Measurements from ENCODE around the gene STMP1.
"Not testable (repeated sequence)": the region's sequence is repeated elsewhere in the genome, so short reads cannot be mapped to it uniquely, and the experiment has no call there.

Gene STMP1

DNA sequence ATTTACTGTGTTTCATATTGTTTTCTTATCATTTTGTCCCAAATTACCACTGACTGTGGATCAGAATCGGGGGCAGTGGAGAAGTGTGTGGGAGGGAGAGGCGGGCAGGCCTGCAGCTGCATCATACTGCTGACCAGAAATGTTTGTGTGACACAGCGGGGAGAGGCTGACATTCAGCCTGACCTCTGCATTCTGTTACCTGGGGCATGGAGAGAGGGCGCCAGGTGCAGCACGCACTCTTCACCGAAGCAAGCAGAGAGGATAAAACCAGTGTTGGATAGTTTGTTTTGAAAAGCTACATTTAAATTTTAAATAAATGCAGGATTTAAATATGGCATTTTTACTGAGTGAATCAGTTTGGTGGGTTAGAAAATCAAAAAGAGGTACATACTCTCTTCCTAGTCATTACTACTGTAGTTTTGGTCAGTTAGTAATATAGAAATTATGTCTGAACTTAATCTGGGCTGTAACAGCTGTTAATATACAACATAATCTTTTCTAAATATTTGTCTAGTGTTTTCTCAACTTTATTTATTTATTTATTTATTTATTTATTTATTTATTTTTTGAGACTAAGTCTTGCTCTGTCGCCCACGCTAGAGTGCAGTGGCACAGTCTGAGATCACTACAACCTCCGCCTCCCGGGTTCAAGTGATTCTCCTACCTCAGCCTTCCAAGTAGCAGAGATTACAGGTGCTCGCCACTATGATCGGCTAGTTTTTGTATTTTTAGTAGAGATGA lies 8.8 kb upstream of the STMP1 start:
- DNase-seq (no peak), ATAC-seq (no peak)
- Mint-ChIP-seq H3K9me3 (no peaks in the 10 kb centered on the region), H3K4me3 (no peak overlapping the region), H3K4me1 (no peaks in the 10 kb centered on the region), H3K27ac (no peak overlapping the region), H3K27me3 (no peaks in the 10 kb centered on the region)

DNA sequence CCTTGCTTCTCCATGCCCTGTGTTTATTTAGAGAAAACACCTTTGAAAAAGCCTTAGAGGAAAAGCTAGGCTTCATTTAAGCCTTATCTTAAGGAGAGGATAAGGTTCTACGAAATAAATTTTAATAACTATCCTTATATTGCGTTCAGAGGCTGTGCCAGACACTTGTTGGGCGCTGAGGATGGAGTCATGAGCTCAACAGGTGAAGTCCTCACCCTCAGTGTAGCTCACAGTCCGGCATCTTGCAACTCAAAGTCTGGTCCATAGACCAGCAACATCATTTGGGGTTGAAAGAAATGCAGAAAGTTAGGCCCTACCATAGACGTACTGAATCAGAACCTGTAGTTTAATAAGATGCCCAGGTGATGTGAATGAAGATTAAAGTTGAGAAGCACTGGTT lies 3.8 kb upstream of the STMP1 start:
- Mint-ChIP-seq H3K4me3 (no peak overlapping the region), H3K27me3 (no peaks in the 10 kb centered on the region), H3K4me1 (peaks cover 11% of the 10 kb centered on the region), H3K9me3 (no peaks in the 10 kb centered on the region), H3K27ac (no peak overlapping the region)
- ATAC-seq, result no peak
- DNase-seq, result no peak

DNA sequence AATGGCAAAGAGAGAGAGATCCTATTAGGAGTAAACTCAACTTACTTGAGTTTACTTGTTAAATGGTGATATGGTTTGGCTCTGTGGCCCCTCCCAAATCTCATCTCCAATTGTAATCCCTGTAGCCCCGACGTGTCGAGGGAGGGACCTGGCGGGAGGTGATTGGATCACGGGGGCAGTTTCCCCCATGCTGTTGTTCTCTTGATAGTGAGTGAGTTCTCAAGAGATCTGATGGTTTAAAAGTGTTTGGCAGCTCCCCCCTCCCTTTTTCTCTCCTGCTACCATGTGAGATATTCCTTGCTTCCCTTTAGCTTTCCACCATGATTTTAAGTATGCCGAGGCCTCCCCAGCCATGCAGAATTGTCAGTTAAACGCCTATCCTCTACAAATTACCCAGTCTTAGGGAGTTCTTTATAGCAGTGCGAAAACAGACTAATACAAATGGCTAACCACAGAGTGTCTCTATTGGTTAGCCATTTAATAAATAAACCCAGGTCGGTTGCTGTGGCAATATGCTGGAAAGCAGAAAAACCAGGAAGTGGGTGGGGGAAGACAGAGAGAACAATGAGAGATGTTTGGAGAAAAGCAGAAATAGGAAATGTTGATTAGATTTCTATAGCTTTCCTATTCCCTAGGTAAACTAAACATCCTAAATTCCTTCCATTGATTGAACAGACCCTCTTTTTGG lies 3.0 kb upstream of the STMP1 start:
- DNase-seq, result no peak
- Mint-ChIP-seq H3K4me1 (peaks cover 17% of the 10 kb centered on the region), H3K9me3 (no peaks in the 10 kb centered on the region), H3K27ac (no peak overlapping the region), H3K4me3 (no peak overlapping the region), H3K27me3 (no peaks in the 10 kb centered on the region)
- no peak for ATAC-seq

DNA sequence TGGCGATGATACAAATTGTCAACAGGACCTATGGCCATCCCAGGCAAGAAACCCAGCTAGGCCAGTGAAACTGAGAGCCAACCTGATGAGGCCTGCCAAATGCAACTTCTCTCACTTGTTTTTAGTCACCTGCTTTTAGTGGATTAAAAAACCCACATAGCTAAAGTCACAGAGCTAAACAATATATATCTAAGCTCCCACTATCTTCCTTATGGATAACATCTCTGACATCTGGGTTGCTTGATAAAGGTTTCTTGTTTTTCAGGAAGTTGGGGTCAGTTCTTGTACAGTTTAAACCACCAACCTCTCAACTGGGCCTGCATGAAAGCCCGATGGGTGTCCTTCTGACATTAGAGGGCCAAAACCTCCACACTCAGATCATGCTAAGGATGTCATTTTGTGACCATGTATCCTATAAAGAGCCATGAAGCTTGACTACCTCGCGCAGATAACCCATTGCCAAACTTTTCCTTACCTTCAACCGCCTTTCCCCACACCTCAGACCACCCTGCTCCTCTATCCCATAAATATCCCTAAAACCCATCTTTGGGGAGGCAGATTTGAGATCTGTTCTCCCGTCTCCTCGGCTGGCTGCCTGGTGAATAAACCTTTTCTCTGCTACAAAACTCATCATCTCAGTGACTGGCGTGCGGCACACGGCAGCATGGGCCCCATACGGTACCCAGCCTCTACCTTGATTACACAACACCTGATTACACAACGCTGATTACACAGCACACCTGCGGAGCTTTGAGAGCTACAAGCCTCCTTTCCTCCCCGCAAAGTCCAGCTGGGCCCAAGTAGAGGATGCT lies 797 bp upstream of the STMP1 start:
- Mint-ChIP-seq H3K27ac (peak overlapping the region; percentile 98), H3K4me1 (peaks cover 36% of the 10 kb centered on the region), H3K27me3 (no peaks in the 10 kb centered on the region), H3K9me3 (no peaks in the 10 kb centered on the region), H3K4me3 (peak overlapping the region; percentile 87 to 95)
- peak; percentile 29 for ATAC-seq
- no peak for DNase-seq

DNA sequence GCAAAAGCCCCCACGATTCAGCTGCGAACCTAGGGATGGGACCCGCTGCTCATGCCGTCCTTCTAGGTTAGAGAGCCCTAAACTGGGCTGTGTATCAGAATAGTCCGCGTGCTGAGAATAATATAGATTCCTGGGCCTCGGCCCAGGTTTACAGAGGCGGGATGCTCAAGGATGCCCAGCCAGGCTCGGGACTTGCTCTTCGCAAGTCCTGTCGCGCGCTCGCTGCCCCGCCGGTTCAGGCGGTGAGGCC lies 266 bp upstream of the STMP1 start:
- ATAC-seq (no peak), DNase-seq (no peak)
- Mint-ChIP-seq H3K27ac (peak overlapping the region; percentile 98), H3K4me1 (peaks cover 41% of the 10 kb centered on the region), H3K27me3 (no peaks in the 10 kb centered on the region), H3K9me3 (no peaks in the 10 kb centered on the region), H3K4me3 (peak overlapping the region; percentile 87 to 95)

DNA sequence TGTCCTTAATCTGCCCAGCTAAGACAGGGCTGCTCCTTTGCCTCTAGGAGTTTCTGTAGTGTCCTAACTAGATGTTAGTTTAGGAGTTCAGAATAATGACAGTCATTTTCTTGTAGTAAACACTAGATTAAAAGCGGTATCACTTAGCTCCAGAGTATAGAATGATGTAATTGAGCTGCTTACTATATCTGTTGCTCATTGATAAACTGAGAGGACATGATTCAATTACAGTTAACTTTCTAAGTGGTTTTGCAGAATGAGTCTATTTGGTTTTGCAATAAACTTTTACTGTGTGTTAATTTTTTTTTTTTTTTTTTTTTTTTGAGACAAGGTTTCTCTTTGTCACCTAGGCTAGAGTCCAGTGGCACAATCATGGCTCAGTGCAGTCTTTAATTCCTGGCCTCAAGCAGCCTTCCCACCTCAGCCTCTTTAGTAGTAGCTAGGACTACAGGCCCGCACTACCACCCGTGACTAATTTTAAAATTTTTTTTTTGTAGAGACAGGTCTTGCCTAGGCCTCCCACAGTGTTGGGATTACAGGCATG lies 1.8 kb downstream of the STMP1 start:
- peak overlapping the region; percentile 87 to 95 for H3K4me3 Mint-ChIP-seq
- no peaks in the 10 kb centered on the region for H3K27me3 Mint-ChIP-seq
- H3K27ac Mint-ChIP-seq, result peak overlapping the region; percentile 77 to 97
- peaks cover 49% of the 10 kb centered on the region for H3K4me1 Mint-ChIP-seq
- ATAC-seq (peak; percentile 61), DNase-seq (no peak)
- H3K9me3 Mint-ChIP-seq, result peaks cover 0 to 5% of the 10 kb centered on the region in 2 donors

DNA sequence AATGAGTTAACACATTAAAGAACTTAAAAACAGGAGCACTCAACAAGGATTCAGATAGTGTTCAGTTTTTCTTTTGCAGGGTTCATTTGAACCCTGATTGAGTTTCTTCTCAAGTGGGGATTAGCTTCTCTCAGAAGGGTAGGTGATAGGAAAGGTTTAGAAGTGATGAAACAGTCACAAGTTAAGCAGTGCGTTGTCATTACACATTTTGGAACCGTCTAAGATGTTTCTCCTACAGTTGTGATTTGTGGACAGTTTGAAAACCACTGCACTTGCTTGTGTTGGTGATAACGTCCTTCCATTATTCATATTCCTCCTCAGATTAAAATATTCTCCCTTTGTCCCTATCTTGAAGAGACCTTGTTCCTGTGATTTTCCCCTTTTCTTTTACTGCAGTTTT lies 2.7 kb downstream of the STMP1 start:
- Mint-ChIP-seq H3K4me3 (peak overlapping the region in 1 of 2 donors; percentile 56), H3K27me3 (no peaks in the 10 kb centered on the region), H3K9me3 (peaks cover 0 to 5% of the 10 kb centered on the region in 2 donors), H3K27ac (peak overlapping the region in 1 of 2 donors; percentile 46), H3K4me1 (peaks cover 49% of the 10 kb centered on the region)
- no peak for ATAC-seq
- no peak for DNase-seq

DNA sequence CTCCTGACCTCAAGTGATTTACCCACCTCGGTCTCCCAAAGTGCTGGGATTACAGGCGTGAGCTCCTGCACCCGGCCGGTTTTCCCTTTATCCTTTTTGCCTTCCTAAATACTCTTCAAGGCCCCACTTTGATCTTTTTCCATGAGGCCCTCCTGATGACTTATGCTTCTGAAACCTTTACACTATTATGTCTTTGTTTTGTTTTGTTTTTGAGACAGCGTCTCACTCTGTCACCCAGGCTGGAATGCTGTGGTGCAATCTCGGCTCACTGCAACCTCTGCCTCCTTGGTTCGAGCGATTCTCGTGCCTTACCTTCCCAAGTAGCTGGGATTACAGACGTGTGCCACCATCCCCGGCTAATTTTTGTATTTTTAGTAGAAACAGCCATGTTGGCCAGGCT lies 3.8 kb downstream of the STMP1 start:
- DNase-seq (no peak), ATAC-seq (no peak)
- peaks cover 0 to 5% of the 10 kb centered on the region in 2 donors for H3K9me3 Mint-ChIP-seq
- peak overlapping the region in 1 of 2 donors; percentile 29 for H3K4me3 Mint-ChIP-seq
- peak overlapping the region in 1 of 2 donors; percentile 46 for H3K27ac Mint-ChIP-seq
- peaks cover 49% of the 10 kb centered on the region for H3K4me1 Mint-ChIP-seq
- no peaks in the 10 kb centered on the region for H3K27me3 Mint-ChIP-seq

DNA sequence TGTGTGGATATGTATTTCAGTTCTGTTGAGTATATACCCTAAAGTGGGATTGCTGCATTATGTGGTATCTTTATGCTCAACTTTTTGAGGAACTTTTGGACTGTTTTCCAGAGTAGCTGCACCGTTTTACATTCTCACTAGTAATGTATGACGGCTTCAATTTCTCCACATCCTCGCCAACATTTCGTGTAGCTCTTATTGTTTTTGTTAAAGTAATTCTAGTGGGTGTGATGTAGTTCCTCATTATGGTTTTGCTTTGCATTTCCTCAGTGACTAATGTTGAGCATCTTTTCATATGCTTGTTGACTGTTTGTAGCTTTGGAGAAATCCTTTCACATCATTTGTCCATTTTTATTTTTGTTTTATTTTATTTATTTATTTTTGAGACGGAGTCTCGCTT lies 4.5 kb downstream of the STMP1 start:
- H3K4me3 Mint-ChIP-seq, result no peak overlapping the region
- ATAC-seq, result no peak
- H3K9me3 Mint-ChIP-seq, result peaks cover 0 to 5% of the 10 kb centered on the region in 2 donors

DNA sequence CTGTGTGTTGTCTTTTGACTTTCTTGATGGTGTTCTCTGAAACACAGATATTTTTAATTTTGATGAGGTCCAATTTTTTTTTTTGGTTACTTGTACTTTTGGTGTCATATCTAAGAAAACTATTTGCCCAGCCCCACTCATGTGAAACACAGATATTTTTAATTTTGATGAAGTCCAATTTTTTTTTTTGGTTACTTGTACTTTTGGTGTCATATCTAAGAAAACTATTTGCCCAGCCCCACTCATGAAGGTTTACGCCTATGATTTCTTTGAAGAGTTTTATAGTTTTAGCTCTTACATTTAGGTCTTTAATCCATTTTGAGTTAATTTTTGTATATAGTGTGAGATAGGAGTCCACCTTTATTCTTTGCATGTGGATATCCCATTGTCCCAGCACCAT lies 5.3 kb downstream of the STMP1 start:
- peaks cover 42% of the 10 kb centered on the region for H3K4me1 Mint-ChIP-seq

More for the DNA sequence above, 4.5 kb downstream of the STMP1 start:
- DNase-seq, result no peak
- Mint-ChIP-seq H3K4me1 (peaks cover 44% of the 10 kb centered on the region), H3K27me3 (no peaks in the 10 kb centered on the region), H3K27ac (peak overlapping the region in 1 of 2 donors; percentile 46)

DNA sequence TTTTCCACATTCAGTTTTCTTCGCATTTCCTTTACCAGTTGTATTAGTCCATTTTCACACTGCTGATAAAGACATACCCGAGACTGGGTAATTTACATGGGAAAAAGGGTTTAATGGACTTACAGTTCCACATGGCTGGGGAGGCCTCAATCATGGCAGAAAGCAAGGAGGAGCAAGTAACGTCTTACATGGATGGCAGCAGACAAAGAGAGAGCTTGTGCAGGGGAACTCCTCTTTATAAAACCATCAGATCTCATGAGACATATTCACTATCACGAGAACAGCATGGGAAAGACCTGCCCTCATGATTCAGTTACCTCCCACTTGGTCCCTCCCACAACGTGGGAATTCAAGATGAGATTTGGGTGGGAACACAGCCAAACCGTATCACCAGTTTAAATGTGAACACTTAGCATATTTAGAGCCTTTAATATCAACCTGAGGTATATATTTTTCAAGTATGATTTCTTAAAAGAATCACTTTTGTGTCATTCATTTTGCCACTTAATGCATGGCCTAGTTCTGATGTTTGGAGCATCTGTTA lies 6.6 kb downstream of the STMP1 start:
- H3K4me1 Mint-ChIP-seq, result peaks cover 45% of the 10 kb centered on the region
- not testable (repeated sequence) for DNase-seq, H3K9me3 Mint-ChIP-seq, H3K27ac Mint-ChIP-seq, H3K4me3 Mint-ChIP-seq, ATAC-seq, H3K27me3 Mint-ChIP-seq

More for the DNA sequence above, 5.3 kb downstream of the STMP1 start:
- ATAC-seq, H3K27me3 Mint-ChIP-seq, H3K27ac Mint-ChIP-seq, DNase-seq, H3K9me3 Mint-ChIP-seq, H3K4me3 Mint-ChIP-seq: not testable (repeated sequence)

DNA sequence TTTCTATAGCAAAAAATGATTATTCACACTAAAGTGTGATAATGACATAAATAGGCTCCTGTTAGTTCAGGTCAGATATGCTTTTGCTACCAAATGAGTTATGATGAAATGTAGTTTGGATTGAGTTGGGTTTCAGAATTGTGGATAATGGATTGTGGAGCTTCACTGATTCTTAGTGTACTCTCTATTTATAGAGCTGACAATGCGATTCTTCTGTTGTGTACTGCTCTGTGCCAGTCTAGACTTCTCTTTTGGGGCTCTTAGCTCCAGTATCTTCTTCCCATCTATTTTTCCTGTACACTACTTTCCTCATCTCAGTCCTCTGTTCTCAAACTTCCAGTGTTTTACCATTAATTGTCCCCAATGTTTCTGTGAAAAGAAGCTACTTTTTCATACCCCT lies 7.5 kb downstream of the STMP1 start:
- no peak overlapping the region for H3K27ac Mint-ChIP-seq
- peaks cover 38% of the 10 kb centered on the region for H3K4me1 Mint-ChIP-seq
- H3K4me3 Mint-ChIP-seq, result no peak overlapping the region
- H3K9me3 Mint-ChIP-seq, result peaks cover 0 to 5% of the 10 kb centered on the region in 2 donors
- ATAC-seq (no peak), DNase-seq (no peak)
- no peaks in the 10 kb centered on the region for H3K27me3 Mint-ChIP-seq

DNA sequence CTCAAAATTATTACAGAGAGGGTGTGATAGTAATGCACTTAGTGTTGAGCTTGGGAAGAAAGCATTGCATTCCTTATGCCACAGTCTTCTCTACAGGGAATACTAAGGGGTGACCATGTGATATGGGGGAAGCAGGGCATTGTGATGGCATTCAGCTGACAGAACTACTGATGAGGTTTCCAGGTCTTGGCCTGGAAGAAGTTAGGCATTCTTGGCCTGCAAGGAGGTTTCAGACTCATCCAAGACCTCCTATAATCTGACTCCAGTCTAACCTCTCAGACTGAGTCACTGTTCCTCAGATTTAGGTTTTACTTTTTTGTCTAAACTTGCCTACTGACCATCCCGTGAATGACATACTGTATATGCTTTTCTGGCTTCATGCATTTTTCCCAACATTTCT lies 7.9 kb downstream of the STMP1 start:
- Mint-ChIP-seq H3K9me3 (peaks cover 0 to 5% of the 10 kb centered on the region in 2 donors), H3K4me3 (no peak overlapping the region), H3K27ac (no peak overlapping the region), H3K27me3 (no peaks in the 10 kb centered on the region), H3K4me1 (peaks cover 34% of the 10 kb centered on the region)
- ATAC-seq (no peak), DNase-seq (no peak)

DNA sequence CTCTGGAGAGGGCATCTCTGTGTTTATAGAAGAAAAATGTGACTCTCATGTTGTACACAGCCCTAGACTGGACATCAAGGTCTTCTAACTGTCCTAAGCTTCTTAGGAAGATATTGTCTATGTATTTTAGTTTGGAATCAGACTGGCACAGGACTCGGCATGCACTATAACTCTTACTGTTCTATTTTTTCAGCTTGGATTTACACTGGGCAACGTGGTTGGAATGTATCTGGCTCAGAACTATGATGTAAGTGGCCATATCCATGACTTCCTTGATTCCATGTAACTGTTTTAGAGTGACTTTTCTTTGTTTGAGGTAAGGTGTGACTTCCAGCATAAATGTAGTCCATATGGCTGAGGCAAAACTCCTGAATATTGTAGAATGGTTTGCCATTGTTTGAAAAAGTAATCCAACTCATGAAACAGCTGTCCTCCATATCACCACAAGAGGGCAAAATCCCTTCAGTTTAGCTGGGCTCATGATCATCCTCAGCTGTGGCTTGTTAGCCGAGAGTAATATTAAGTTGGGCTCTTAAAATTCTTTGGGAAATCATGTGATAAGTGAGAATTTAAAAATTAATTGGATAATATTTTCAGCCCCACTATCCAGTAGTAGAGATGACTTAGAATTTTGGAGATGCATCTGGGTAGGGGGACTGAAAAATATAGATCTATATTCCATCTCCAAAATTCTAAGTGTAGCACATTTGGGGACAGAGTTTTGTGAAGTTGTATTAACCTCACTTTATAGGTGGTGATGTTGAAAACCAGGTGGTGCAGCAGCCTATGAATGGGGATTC lies 10.4 kb downstream of the STMP1 start:
- DNase-seq (no peak), ATAC-seq (peak; percentile 57)
- Mint-ChIP-seq H3K4me1 (peaks cover 16% of the 10 kb centered on the region), H3K4me3 (no peak overlapping the region), H3K27ac (no peak overlapping the region), H3K27me3 (no peaks in the 10 kb centered on the region), H3K9me3 (peaks cover 0 to 5% of the 10 kb centered on the region in 2 donors)

DNA sequence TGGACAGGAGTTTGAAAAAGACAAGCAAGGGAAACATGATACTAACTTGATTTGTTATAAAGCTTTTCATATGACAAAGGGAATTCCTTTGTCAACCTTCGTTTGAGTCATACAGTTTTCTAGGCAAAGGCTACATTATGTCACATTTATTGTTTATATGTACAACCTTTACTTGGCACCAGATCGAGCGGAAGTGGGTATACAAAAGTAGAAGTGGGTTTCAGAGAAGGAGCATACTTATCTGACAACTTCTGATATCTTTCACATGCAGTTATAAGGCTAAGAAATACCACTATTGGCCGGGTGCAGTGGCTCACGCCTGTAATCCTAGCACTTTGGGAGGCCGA lies 11.0 kb downstream of the STMP1 start:
- Mint-ChIP-seq H3K4me1 (peaks cover 10% of the 10 kb centered on the region), H3K27ac (peak overlapping the region in 1 of 2 donors; percentile 59), H3K4me3 (no peak overlapping the region), H3K27me3 (no peaks in the 10 kb centered on the region), H3K9me3 (peaks cover 0 to 5% of the 10 kb centered on the region in 2 donors)
- no peak for DNase-seq
- ATAC-seq, result peak; percentile 70
